T-helper 1 cell (primary cell): ENCODE measurements around the gene AP1G1.

Experiments
- DNase-seq, 5 donors: peaks; one replicate each; pipeline ENCODE4 v3.0.0-alpha.2; 2012 to 2020

The AP1G1 gene

GRCh38 chr16:71754108-71754507 is 54.5 kb downstream of the AP1G1 start:
- no peak for DNase-seq

GRCh38 chr16:71748226-71748625 is 60.4 kb downstream of the AP1G1 start:
- no peak for DNase-seq

GRCh38 chr16:71746442-71747046 is 62.1 kb downstream of the AP1G1 start:
- DNase-seq, result peak in 2 of 5 donors; percentile 23 to 37

DNA sequence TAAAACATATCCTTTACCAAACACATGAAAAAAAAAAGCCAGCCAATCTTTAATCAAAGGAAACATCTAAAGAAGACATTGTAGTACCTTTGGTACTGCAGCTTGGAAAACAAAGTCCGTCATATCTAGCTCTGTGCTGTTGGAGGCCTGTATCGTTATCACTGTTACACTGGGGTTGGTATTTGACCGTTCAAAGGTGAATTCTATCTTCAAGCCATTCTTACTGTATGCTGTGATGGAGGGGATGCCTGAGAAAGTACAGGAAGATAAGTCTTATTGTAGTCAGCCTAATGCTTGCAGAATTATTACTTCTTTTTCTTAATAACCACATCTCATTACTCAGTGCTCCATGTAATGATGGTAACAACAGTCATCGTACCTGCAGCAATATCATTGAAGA is 69.8 kb downstream of the AP1G1 start:
- no peak for DNase-seq

GRCh38 chr16:71737501-71737900 is 71.1 kb downstream of the AP1G1 start:
- DNase-seq, result no peak

- DNase-seq, result no peak
Measured at GRCh38 chr16:71734511-71734910, 74.1 kb downstream of the AP1G1 start.

- DNase-seq, result no peak
Measured at GRCh38 chr16:71732587-71732986, 76.0 kb downstream of the AP1G1 start.

- DNase-seq, result no peak
Measured at GRCh38 chr16:71727551-71728324, 80.9 kb downstream of the AP1G1 start.

- DNase-seq, result no peak
Measured at GRCh38 chr16:71726476-71727315, 81.9 kb downstream of the AP1G1 start.

GRCh38 chr16:71724320-71724751 is 84.3 kb downstream of the AP1G1 start, which contains the start of gene PHLPP2:
Gene PHLPP2, minus strand, starts transcription at chr16:71724701. Its CDS starts 9,906 bp downstream, at chr16:71714795.
- no peak for DNase-seq

DNA sequence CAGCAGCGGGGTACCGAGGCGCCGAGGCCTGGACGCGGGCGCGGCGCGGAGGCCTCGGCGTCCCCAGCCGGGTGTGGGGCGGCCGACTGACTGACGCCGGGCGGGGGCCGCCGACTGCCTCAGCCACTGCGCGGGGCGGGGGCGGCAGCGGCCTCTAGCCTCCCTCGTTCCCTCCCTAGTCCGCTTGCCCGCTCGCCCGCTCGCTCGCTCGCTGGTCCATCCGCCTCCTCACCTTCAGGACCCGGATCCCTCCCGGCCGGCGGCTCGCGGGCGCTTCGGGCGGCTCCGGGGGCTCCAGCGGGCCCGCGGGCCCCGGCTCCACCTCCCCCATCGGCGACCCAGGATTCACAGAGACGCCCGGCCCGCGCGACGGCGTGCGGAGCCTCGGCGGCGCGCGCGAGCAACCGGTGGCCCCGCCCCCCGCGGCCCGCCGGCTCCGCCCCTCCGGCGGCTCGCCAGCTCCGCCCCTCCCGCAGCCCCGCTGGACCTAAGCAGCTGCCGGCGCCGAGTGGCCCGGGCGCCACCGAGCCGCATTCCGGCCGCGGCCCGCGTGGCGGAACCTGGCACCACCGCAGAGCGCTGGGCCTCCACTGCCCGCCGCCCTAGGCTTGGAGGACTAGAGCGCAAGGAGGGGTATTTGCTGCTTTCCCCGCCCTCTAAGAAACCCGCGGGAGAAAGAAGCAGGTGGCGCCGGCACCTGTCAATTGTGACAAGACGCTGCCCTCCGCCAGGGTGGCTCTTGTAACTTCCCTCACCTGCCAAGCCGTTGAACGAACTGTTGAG is 84.9 kb downstream of the AP1G1 start:
- peak; percentile 61 to 81 (median 69) for DNase-seq

- DNase-seq, result peak; percentile 44 to 60 (median 54)
Measured at GRCh38 chr16:71722801-71723536, 85.7 kb downstream of the AP1G1 start.

GRCh38 chr16:71721066-71721740 is 87.4 kb downstream of the AP1G1 start:
- DNase-seq, result no peak

- no peak for DNase-seq
Measured at GRCh38 chr16:71712501-71712900, 96.1 kb downstream of the AP1G1 start.

GRCh38 chr16:71711789-71712188 is 96.8 kb downstream of the AP1G1 start:
- DNase-seq, result peak in 1 of 5 donors; percentile 6

DNA sequence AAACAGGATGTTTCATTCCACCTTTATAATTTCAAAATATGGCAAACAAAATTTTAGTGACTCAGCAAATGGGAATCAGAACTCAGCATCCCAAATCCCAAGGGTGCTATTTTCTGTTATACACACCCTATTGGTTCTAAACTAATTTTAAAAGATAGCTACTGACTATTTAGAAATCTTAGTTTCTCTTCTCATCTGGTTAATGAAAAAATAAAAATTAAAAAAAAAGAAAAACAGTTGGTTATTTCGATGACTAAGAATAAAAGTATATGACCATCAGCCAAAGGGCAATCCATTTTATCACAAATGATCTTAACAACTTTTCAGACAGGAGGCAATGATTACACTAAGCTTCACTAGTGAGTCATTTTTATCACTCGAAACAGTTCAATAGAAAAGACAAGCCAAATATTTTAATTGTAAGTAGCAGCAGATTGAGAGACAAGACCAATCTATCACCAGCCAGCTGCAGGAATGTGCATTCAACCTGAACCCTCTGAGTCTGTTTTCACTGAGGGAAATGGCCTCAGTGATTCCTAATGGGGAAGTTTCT is 99.3 kb downstream of the AP1G1 start:
- no peak for DNase-seq

- no peak for DNase-seq
Measured at GRCh38 chr16:71708696-71709095, 99.9 kb downstream of the AP1G1 start.

- no peak for DNase-seq
Measured at GRCh38 chr16:71707199-71707598, 101.4 kb downstream of the AP1G1 start.

- DNase-seq, result no peak
Measured at GRCh38 chr16:71706046-71706445, 102.6 kb downstream of the AP1G1 start.

GRCh38 chr16:71703333-71703732 is 105.3 kb downstream of the AP1G1 start:
- no peak for DNase-seq

DNA sequence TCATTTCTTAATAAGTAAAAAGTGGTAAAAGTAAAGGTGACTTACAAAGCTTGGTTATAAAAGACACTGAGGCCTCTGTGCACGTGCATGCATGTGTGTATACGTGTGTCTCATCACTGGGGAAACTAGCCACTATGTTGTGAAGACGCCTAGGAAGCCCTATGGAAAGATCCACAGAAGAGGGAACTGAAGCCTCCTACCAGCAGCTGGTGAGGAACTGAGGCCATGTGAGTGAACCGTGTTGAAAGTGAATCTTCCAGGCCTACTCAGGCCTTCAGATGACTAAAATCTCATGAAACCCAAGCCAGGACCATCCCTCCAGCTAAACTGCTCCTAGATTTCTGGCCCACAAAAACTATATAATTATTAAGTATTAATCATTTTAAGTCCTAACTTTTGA is 107.8 kb downstream of the AP1G1 start:
- DNase-seq, result no peak
